ENCODE measurements around the gene KRTAP6-1.

The KRTAP6-1 gene, protein sequence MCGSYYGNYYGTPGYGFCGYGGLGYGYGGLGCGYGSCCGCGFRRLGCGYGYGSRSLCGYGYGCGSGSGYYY

DNA sequence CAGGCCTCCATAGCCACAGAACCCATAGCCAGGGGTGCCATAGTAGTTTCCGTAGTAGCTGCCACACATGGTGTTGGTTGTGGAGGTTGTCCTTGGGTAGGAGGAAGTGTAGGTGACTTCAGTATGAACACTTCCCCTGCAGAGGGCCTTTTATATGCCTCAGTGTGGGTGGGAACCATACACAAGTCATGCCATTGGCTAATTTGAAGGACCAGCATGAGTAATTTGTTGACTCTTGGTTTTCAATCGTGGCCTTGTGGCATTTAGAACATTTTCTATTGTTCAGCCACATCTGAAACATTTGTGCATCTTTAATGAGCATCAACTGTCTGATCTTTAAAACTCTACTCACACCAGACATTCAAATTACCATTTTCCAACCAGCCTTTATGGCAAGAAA, at the start of gene KRTAP6-1:
TSS of gene KRTAP6-1 (minus strand) at position 95 of the 400 bp plus-strand sequence. CDS start at position 69, 26 bp downstream.
- H3K4me3 ChIP-seq (replicated peaks in 1 of 2; ENCODE audit: low read depth in 2 of 2, low read length in 2 of 2), result no peak within 1 kb of the TSS
- TF ChIP-seq, protein P1, sequence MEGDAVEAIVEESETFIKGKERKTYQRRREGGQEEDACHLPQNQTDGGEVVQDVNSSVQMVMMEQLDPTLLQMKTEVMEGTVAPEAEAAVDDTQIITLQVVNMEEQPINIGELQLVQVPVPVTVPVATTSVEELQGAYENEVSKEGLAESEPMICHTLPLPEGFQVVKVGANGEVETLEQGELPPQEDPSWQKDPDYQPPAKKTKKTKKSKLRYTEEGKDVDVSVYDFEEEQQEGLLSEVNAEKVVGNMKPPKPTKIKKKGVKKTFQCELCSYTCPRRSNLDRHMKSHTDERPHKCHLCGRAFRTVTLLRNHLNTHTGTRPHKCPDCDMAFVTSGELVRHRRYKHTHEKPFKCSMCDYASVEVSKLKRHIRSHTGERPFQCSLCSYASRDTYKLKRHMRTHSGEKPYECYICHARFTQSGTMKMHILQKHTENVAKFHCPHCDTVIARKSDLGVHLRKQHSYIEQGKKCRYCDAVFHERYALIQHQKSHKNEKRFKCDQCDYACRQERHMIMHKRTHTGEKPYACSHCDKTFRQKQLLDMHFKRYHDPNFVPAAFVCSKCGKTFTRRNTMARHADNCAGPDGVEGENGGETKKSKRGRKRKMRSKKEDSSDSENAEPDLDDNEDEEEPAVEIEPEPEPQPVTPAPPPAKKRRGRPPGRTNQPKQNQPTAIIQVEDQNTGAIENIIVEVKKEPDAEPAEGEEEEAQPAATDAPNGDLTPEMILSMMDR (IDR thresholded peaks at IDR 0.05; ENCODE audit: low read depth, low read length), result no peak
- DNase-seq (ENCODE audit: low read depth in 2 of 2), result no peak

DNA sequence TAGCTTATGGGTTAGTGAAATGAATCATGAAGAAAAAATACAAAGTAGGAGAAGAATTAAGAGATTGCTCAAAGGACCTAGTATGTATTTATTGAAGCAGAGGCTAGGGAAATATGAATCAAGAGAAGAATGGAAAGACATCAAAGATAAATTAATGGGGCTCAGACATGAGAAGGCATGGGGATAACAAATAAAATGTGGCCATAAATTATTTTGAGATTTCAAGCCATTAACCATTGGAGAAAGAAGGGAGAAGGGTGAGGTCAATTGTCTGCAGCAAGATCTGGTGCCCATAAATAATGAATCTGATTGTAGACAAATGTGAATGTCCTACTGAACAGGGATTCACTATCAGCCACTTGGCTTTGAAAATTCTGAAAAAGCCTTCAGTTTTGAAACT, 39.2 kb upstream of the KRTAP6-1 start:
- no peak overlapping the region for H3K4me3 ChIP-seq (replicated peaks in 1 of 2; ENCODE audit: low read depth in 2 of 2, low read length in 2 of 2)
- TF ChIP-seq, protein P1 (IDR thresholded peaks at IDR 0.05; ENCODE audit: low read depth, low read length), result no peak
- DNase-seq (ENCODE audit: low read depth in 2 of 2), result no peak

DNA sequence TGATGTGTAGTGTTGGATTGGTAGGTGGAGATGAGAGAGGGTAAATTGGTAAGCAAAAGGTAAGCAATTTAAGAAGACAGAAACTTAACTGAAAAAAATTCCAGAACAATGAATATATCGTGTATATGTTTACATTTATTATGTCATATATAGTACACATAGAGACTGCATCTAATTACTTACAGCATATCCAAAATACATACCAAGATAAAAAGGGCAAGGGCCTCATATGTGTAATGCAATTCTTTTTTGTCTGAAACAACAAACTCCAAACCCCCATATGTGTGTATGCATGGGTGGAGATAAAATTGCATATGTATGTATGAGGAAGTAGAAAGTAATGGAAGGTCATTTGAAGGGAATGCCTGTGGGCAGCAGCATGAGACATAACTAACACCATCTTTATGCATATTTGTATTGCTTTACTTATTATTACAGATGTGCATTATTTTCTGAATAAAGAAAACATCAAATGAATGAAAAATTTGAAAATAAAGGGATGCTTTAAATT, 33.2 kb upstream of the KRTAP6-1 start:
- no peak overlapping the region for H3K4me3 ChIP-seq (replicated peaks in 1 of 2; ENCODE audit: low read depth in 2 of 2, low read length in 2 of 2)
- TF ChIP-seq, protein P1 (IDR thresholded peaks at IDR 0.05; ENCODE audit: low read depth, low read length), result no peak
- no peak for DNase-seq (ENCODE audit: low read depth in 2 of 2)

DNA sequence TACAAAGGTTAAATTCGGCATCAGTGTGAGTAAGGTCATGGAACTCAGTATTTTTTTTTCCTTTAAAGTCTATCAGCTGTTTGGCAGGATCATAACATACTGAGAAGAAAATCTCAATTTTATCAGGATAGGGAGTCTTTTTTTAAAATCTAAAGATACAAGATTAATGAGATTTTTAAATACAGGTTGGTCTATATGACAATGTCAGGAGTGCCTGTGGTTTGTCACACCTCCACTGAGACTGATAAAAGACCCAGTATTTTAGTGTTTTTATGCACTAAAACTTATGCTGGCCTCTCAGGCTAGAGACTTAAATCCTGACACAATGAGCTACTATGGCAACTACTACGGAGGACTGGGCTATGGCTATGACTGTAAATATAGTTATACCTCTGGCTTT, 28.8 kb upstream of the KRTAP6-1 start, which contains the start of gene KRTAP20-3:
TSS of gene KRTAP20-3 (plus strand) at position 301 of the 400 bp plus-strand sequence.
- TF ChIP-seq, protein P1 (IDR thresholded peaks at IDR 0.05; ENCODE audit: low read depth, low read length), result no peak
- DNase-seq (ENCODE audit: low read depth in 2 of 2), result no peak
- no peak within 1 kb of the TSS for H3K4me3 ChIP-seq (replicated peaks in 1 of 2; ENCODE audit: low read depth in 2 of 2, low read length in 2 of 2)

DNA sequence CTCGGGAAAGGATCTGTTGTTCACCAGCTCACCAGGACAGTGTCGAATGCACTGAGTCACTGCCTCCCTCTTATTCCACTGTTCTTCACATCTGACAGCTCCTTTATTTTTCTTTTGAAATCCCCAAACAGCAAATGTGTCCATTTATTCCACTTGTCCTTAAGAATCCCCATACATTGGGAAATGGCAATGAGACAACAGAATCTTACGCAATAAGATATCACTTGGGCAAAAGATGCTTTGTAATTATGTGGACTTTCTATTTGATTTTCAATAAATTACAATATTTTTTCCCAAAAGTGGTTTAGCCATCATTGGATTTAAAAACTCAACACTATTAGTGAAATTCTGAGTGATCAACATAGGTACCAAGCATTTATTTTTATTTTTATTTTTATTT, 25.0 kb upstream of the KRTAP6-1 start:
- no peak overlapping the region for H3K4me3 ChIP-seq (replicated peaks in 1 of 2; ENCODE audit: low read depth in 2 of 2, low read length in 2 of 2)
- TF ChIP-seq, protein P1 (IDR thresholded peaks at IDR 0.05; ENCODE audit: low read depth, low read length), result no peak
- DNase-seq (ENCODE audit: low read depth in 2 of 2), result no peak

DNA sequence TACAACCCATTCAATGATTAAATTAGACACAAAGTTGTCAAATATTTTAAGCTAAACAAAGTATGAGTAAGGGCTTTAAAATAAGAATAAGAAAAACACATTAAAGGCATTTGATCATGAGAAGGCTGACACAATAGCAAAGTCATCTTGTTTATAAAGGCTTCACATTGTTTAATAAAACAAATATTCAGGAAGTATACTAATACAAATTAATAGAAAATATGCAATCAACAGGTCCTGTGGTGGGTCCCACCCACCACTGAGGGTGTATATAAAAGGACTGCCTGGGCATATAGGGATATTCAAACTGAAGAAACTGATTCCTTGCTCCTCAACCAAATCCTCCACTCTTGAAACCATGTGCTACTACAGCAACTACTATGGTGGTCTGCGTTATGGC, 21.2 kb upstream of the KRTAP6-1 start, which contains the start of gene KRTAP20-2:
TSS of gene KRTAP20-2 (plus strand) at position 301 of the 400 bp plus-strand sequence. CDS start at position 359, 58 bp downstream.
- TF ChIP-seq, protein P1 (IDR thresholded peaks at IDR 0.05; ENCODE audit: low read depth, low read length), result no peak
- no peak within 1 kb of the TSS for H3K4me3 ChIP-seq (replicated peaks in 1 of 2; ENCODE audit: low read depth in 2 of 2, low read length in 2 of 2)
- no peak for DNase-seq (ENCODE audit: low read depth in 2 of 2)

DNA sequence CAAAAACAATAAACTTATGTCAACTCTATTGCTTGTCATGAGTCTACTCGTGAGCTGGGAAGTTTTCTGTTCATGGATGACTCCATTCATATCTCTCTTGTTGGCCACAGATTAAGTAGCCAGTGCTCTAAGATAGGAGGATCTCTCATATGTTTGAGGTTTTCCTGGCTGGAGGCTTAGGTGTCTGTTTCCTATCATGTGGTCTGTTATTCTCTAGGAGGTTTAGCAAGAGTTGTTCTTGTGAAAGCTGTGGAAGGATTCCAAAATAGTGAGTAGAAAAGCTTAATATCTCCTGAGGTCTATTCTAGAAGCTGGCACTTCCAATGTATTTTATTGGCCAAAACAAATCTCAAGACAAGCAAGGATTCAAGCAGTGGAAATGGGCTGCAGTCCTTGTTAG, 15.5 kb upstream of the KRTAP6-1 start:
- no peak overlapping the region for H3K4me3 ChIP-seq (replicated peaks in 1 of 2; ENCODE audit: low read depth in 2 of 2, low read length in 2 of 2)
- TF ChIP-seq, protein P1 (IDR thresholded peaks at IDR 0.05; ENCODE audit: low read depth, low read length), result no peak
- peak in 1 of 2 donors; percentile 0 for DNase-seq (ENCODE audit: low read depth in 2 of 2)

Data from cardiac fibroblast (primary cell).